ENCODE measurements around the gene BRCA1.

- TF ChIP-seq CTCF (IDR thresholded peaks at IDR 0.05) (no peak), POLR2A (IDR thresholded peaks at IDR 0.05) (no peak)
Observed at GRCh38 chr17:43042025-43042628, 83.0 kb downstream of the BRCA1 start.

Data from thyroid gland (tissue), 4 donors.